ENCODE data around the gene FASN.
A peak's percentile ranks its signal among the peaks of the same experiment; 100 is the strongest.

The FASN gene

GRCh38 chr17:82117139-82118090 is 19.4 kb upstream of the FASN start:
- no peak for DNase-seq (ENCODE audit: low read depth in 3 of 3)

GRCh38 chr17:82116246-82116645 is 18.2 kb upstream of the FASN start:
- no peak for DNase-seq (ENCODE audit: low read depth in 3 of 3)

GRCh38 chr17:82114872-82115271 is 16.8 kb upstream of the FASN start:
- DNase-seq (ENCODE audit: low read depth in 3 of 3) = no peak

- no peak for DNase-seq (ENCODE audit: low read depth in 3 of 3)
These were observed 16.4 kb upstream of the FASN start for GRCh38 chr17:82114447-82114846.

GRCh38 chr17:82113941-82114340 is 15.9 kb upstream of the FASN start:
- no peak for DNase-seq (ENCODE audit: low read depth in 3 of 3)

- no peak for DNase-seq (ENCODE audit: low read depth in 3 of 3)
These were observed 15.4 kb upstream of the FASN start for GRCh38 chr17:82113422-82113821.

- DNase-seq (ENCODE audit: low read depth in 3 of 3) = no peak
These were observed 14.9 kb upstream of the FASN start for GRCh38 chr17:82112914-82113311.

GRCh38 chr17:82112181-82112913 is 14.3 kb upstream of the FASN start:
- DNase-seq (ENCODE audit: low read depth in 3 of 3) = no peak

- DNase-seq (ENCODE audit: low read depth in 3 of 3) = no peak
These were observed 12.3 kb upstream of the FASN start for GRCh38 chr17:82110298-82110697.

GRCh38 chr17:82108961-82109475 is 11.0 kb upstream of the FASN start:
- DNase-seq (ENCODE audit: low read depth in 3 of 3) = no peak

- no peak for DNase-seq (ENCODE audit: low read depth in 3 of 3)
These were observed 10.5 kb upstream of the FASN start for GRCh38 chr17:82108496-82108945.

- DNase-seq (ENCODE audit: low read depth in 3 of 3) = no peak
These were observed 10.0 kb upstream of the FASN start for GRCh38 chr17:82108038-82108437.

GRCh38 chr17:82107341-82107860 is 9.4 kb upstream of the FASN start:
- no peak for DNase-seq (ENCODE audit: low read depth in 3 of 3)

GRCh38 chr17:82106688-82107305 is 8.8 kb upstream of the FASN start:
- DNase-seq (ENCODE audit: low read depth in 3 of 3) = no peak

- DNase-seq (ENCODE audit: low read depth in 3 of 3) = peak in 2 of 3 experiments; percentile 24 to 46
These were observed 8.0 kb upstream of the FASN start for GRCh38 chr17:82105882-82106687.

- no peak for DNase-seq (ENCODE audit: low read depth in 3 of 3)
These were observed 7.4 kb upstream of the FASN start for GRCh38 chr17:82105417-82105881.

GRCh38 chr17:82104797-82105416 is 6.9 kb upstream of the FASN start:
- DNase-seq (ENCODE audit: low read depth in 3 of 3) = no peak

GRCh38 chr17:82103553-82104451 is 5.8 kb upstream of the FASN start:
- DNase-seq (ENCODE audit: low read depth in 3 of 3) = no peak

Data from stimulated activated CD4-positive, alpha-beta T cell treated with anti-CD3 and anti-CD28 coated beads, TNF-alpha, amount 100 ng/mL, for 4 hours (primary cell).